ENCODE measurements around the gene CKAP2L.

DNA sequence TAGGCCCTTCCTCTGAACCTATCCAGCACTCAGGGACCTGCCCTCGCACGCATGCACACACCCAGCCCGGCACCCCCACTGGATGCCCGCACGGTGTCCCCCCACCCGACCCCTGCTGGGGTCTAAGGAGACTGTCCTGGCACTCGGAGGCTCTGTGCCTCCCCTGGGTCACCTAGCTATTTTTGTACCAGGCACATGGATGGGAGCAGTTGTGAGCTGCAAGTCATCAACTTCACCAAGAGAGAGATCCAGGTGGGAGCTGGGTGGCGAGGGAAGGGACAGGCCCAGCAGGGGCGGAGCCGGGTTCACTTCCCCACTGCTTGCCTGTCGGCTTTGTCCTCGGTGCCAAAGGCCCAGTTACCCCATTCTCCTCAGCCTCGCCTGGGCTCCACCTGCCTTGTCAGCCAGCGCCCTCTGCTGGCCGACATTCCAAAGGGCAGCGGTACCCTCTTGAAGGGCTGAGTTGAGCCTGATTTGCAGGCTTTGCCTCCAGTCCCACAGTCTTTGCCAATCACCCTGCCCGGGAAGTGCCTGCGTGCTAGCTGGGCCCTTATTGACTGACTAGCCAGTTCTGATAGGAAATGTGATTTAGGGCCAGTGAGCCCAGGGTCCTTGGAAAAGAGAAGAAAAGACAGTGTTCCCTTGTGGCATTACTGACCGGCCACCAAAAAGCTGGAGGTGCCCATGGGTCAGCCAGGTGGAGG is 37.8 kb downstream of the CKAP2L start:
- TF ChIP-seq POLR2A (IDR thresholded peaks at IDR 0.05) (no peak), POLR2AphosphoS5 (IDR thresholded peaks at IDR 0.05) (no peak)
- TF ChIP-seq, protein P1, sequence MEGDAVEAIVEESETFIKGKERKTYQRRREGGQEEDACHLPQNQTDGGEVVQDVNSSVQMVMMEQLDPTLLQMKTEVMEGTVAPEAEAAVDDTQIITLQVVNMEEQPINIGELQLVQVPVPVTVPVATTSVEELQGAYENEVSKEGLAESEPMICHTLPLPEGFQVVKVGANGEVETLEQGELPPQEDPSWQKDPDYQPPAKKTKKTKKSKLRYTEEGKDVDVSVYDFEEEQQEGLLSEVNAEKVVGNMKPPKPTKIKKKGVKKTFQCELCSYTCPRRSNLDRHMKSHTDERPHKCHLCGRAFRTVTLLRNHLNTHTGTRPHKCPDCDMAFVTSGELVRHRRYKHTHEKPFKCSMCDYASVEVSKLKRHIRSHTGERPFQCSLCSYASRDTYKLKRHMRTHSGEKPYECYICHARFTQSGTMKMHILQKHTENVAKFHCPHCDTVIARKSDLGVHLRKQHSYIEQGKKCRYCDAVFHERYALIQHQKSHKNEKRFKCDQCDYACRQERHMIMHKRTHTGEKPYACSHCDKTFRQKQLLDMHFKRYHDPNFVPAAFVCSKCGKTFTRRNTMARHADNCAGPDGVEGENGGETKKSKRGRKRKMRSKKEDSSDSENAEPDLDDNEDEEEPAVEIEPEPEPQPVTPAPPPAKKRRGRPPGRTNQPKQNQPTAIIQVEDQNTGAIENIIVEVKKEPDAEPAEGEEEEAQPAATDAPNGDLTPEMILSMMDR (IDR thresholded peaks at IDR 0.05) = peak in 3 of 4 experiments; percentile 90 to 94 (median 93)
